IMR-90 (cell line): ENCODE measurements around the gene PATE1. TPM values are rescaled to one million over a fixed set of nuclear protein-coding genes. Genes with fewer than 3 reads are reported as not detected.

Experiments used
- ATAC-seq: fragments of 200-7000 bp; cut with Tn5 transposase; 2 replicates; pipeline ENCODE4 v1.9.1; 2020; ENCODE audit warnings: low read depth, mild to moderate bottlenecking, moderate library complexity
- BruUV-seq: library from RNA; stranded (reverse); fragments of 400-500 nt; replicated peaks from 2 replicates; lab custom pipeline; 2021; lab: Mats Ljungman, UMichigan
- CTCF ChIA-PET: fragments of 300-600 bp; formaldehyde crosslinking; extraction: SDS; loops from one replicate; lab custom pipeline; 2021; ENCODE audit warnings: antibody characterized with exemption; lab: Yijun Ruan, JAX
- POLR2A ChIA-PET: fragments of 300-600 bp; sonication (Branson Sonifier 250); formaldehyde crosslinking; loops from one replicate; lab custom pipeline; 2022; ENCODE audit warnings: antibody characterized with exemption; ENCODE audit not compliant: unreplicated experiment; lab: Charles Lee
- DNase-seq: peaks from one replicate; pipeline ENCODE4 v3.0.0; 2013
- H2AFZ ChIP-seq: replicated peaks from 2 replicates; pipeline ENCODE3; 2013; ENCODE audit warnings: low read length, mild to moderate bottlenecking; ENCODE audit not compliant: poor library complexity
- H2AK5ac ChIP-seq: 2 replicates; pipeline ENCODE4 v1.6.1; 2013; ENCODE audit warnings: low read depth, low read length, inconsistent platforms
- H2AK9ac ChIP-seq: replicated peaks from 2 replicates; pipeline ENCODE3; 2013; ENCODE audit warnings: mild to moderate bottlenecking, low read depth, low read length, moderate library complexity; ENCODE audit not compliant: poor library complexity
- H2BK120ac ChIP-seq: 2 replicates; pipeline ENCODE4 v1.6.1; 2013; ENCODE audit warnings: low read depth, low read length, inconsistent platforms
- H2BK15ac ChIP-seq: 3 replicates; pipeline ENCODE4 v1.6.1; 2013; ENCODE audit warnings: low read depth, low read length, inconsistent platforms
- H2BK20ac ChIP-seq: 2 replicates; pipeline ENCODE4 v1.6.1; 2013; ENCODE audit warnings: low read depth, mild to moderate bottlenecking, inconsistent platforms, low read length, moderate library complexity
- H2BK5ac ChIP-seq: 2 replicates; pipeline ENCODE4 v1.6.1; 2013; ENCODE audit warnings: mild to moderate bottlenecking, low read depth, low read length, inconsistent platforms; ENCODE audit not compliant: poor library complexity, severe bottlenecking
- H3K14ac ChIP-seq: replicated peaks from 2 replicates; pipeline ENCODE4 v1.6.1; 2013; ENCODE audit warnings: low read depth, low read length, inconsistent platforms
- H3K18ac ChIP-seq: 2 replicates; pipeline ENCODE4 v1.6.1; 2013; ENCODE audit warnings: low read depth, low read length, control low read depth
- H3K23ac ChIP-seq: 2 replicates; pipeline ENCODE4 v1.6.1; 2013; ENCODE audit warnings: low read depth, low read length, inconsistent platforms
- H3K27ac ChIP-seq: 2 replicates; pipeline ENCODE4 v1.5.1; 2013; ENCODE audit warnings: mild to moderate bottlenecking, control low read depth, low read length; ENCODE audit not compliant: insufficient read depth
- H3K27me3 ChIP-seq: 2 replicates; pipeline ENCODE4 v1.6.1; 2013; ENCODE audit warnings: low read length; ENCODE audit not compliant: control insufficient read depth, insufficient read depth
- H3K36me3 ChIP-seq: 2 replicates; pipeline ENCODE4 v1.6.1; 2013; ENCODE audit warnings: low read length, mixed read lengths; ENCODE audit not compliant: control insufficient read depth, insufficient read depth
- H3K4ac ChIP-seq: 2 replicates; pipeline ENCODE4 v1.6.1; 2013; ENCODE audit warnings: low read depth, low read length, inconsistent platforms
- H3K4me1 ChIP-seq: 2 replicates; pipeline ENCODE4 v1.6.1; 2013; ENCODE audit warnings: low read length, mixed read lengths; ENCODE audit not compliant: control insufficient read depth, insufficient read depth
- H3K4me2 ChIP-seq: 2 replicates; pipeline ENCODE4 v1.6.1; 2013; ENCODE audit warnings: low read depth, mild to moderate bottlenecking, control low read depth, low read length, moderate library complexity
- H3K4me3 ChIP-seq: 2 replicates; pipeline ENCODE4 v1.5.1; 2013; ENCODE audit warnings: low read depth, mild to moderate bottlenecking, control low read depth, low read length, moderate library complexity; ENCODE audit not compliant: insufficient read depth
- H3K56ac ChIP-seq: 2 replicates; pipeline ENCODE4 v1.6.1; 2013; ENCODE audit warnings: low read length, inconsistent platforms; ENCODE audit not compliant: insufficient read depth; ENCODE audit errors: extremely low read depth
- H3K79me1 ChIP-seq, 2 experiments: 2 replicates each; pipeline ENCODE4 v1.6.1; 2013; ENCODE audit warnings: low read length in 2 of 2, inconsistent platforms in 1 of 2, low read depth in 1 of 2
- H3K9ac ChIP-seq: 2 replicates; pipeline ENCODE4 v1.6.1; 2013; ENCODE audit warnings: low read depth, low read length, control low read depth
- H3K9me1 ChIP-seq: 2 replicates; pipeline ENCODE4 v1.6.1; 2013; ENCODE audit warnings: low read length, inconsistent platforms; ENCODE audit not compliant: insufficient read depth
- H3K9me3 ChIP-seq: 2 replicates; pipeline ENCODE4 v1.6.1; 2013; ENCODE audit warnings: low read length; ENCODE audit not compliant: control insufficient read depth, insufficient read depth
- H4K20me1 ChIP-seq: 2 replicates; pipeline ENCODE4 v1.6.1; 2013; ENCODE audit warnings: low read length, inconsistent platforms; ENCODE audit not compliant: insufficient read depth
- H4K5ac ChIP-seq: 2 replicates; pipeline ENCODE4 v1.6.1; 2013; ENCODE audit warnings: mild to moderate bottlenecking, low read depth, low read length, control low read depth
- H4K8ac ChIP-seq, 2 experiments: 2 replicates each; pipeline ENCODE4 v1.6.1; 2013; ENCODE audit warnings: low read depth in 2 of 2, low read length in 2 of 2, control low read depth in 1 of 2, inconsistent platforms in 1 of 2
- H4K91ac ChIP-seq: 2 replicates; pipeline ENCODE4 v1.6.1; 2013; ENCODE audit warnings: low read depth, low read length, inconsistent platforms; ENCODE audit not compliant: insufficient read depth
- BHLHE40 ChIP-seq: fragments of 150-350 bp; IDR thresholded peaks from 2 replicates; pipeline ENCODE4 v1.6.1; 2016; ENCODE audit warnings: mild to moderate bottlenecking, low read depth, low read length
- ELK1 ChIP-seq: fragments of 150-350 bp; IDR thresholded peaks from 2 replicates; pipeline ENCODE4 v1.6.1; 2016; ENCODE audit warnings: low read depth, mild to moderate bottlenecking, low read length, moderate library complexity, borderline replicate concordance
- FOS ChIP-seq: fragments of 150-350 bp; IDR thresholded peaks from 2 replicates; pipeline ENCODE4 v1.6.1; 2016; ENCODE audit warnings: low read depth, low read length
- MAFK ChIP-seq: IDR thresholded peaks from 2 replicates; pipeline ENCODE4 v1.6.1; 2012; ENCODE audit warnings: low read depth, low read length, improper control_type of control experiment
- NFE2L2 ChIP-seq: fragments of 150-350 bp; IDR thresholded peaks from 2 replicates; pipeline ENCODE4 v1.6.1; 2016; ENCODE audit warnings: low read depth, mild to moderate bottlenecking, low read length
- POLR2A ChIP-seq: IDR thresholded peaks from 2 replicates; pipeline ENCODE4 v1.6.1; 2012; ENCODE audit warnings: mild to moderate bottlenecking, low read depth, low read length
- SMC3 ChIP-seq: fragments of 150-350 bp; IDR thresholded peaks from 2 replicates; pipeline ENCODE4 v1.6.1; 2016; ENCODE audit warnings: low read depth, mild to moderate bottlenecking, antibody characterized with exemption, low read length, moderate library complexity
- WGBS, 2 experiments: methylation state at CpG; one replicate each; pipeline versions ENCODE4 v1.1.5 to v1.1.7; 2013; ENCODE audit warnings: missing lambda C conversion rate in 2 of 2; ENCODE audit not compliant: insufficient read length in 1 of 2; ENCODE audit errors: extremely low coverage in 2 of 2; 5-methylcytosine and 5-hydroxymethylcytosine counted together
- dilution Hi-C: fragments of 300-500 bp; cut with HindIII; formaldehyde crosslinking; loops from one replicate; pipeline ENCODE4 v1.14.3; 2018; ENCODE audit warnings: low sequenced_read_pairs; ENCODE audit not compliant: unreplicated experiment
- in situ Hi-C: fragments of 300-500 bp; cut with MboI; formaldehyde crosslinking; loops from 3 replicates; pipeline ENCODE4 v1.14.3; 2019; ENCODE audit warnings: low sequenced_read_pairs, inconsistent platforms, mixed read lengths
- intact Hi-C: fragments of 100-400 bp; cut with micrococcal nuclease; formaldehyde crosslinking; loops from 2 replicates; pipeline ENCODE4 v1.10.0; 2022
- polyA plus RNA-seq, 3 experiments: library from polyadenylated mRNA; depleted of rRNA; stranded (reverse); fragments of >200 nt; gene quantifications; 2 replicates each; pipeline ENCODE4 v1.2.3, GENCODE V29; 2012; ENCODE audit warnings: low replicate concordance in 1 of 3
- total RNA-seq: library from RNA; depleted of rRNA; stranded (reverse); fragments of >200 nt; gene quantifications from 2 replicates; pipeline ENCODE4 v1.2.3, GENCODE V29; 2012

The PATE1 gene
- total and polyA plus RNA-seq, 2 of the 4 experiments (the other 2 are of a cell fraction): not detected

- no peak for TF ChIP-seq ELK1
- TF ChIP-seq POLR2A: no peak
- TF ChIP-seq BHLHE40: no peak
- no peak for TF ChIP-seq FOS
- TF ChIP-seq MAFK: no peak
- no peak for TF ChIP-seq NFE2L2
- TF ChIP-seq SMC3: no peak
- CTCF ChIA-PET: no interaction called here
Measured at GRCh38 chr11:125728969-125729368, 17.1 kb upstream of the PATE1 start.

More at GRCh38 chr11:125728969-125729368, 17.1 kb upstream of the PATE1 start:
- no peak overlapping the region for H3K4me3 ChIP-seq
- H3K9ac ChIP-seq: no peak overlapping the region
- H3K14ac ChIP-seq: no peak overlapping the region
- intact Hi-C loops: no loop called here
- no peaks in the 10 kb centered on the region for H3K9me3 ChIP-seq
- no peak overlapping the region for H2BK15ac ChIP-seq
- in situ Hi-C loops: no loop called here
- no peak overlapping the region for H4K5ac ChIP-seq
- 20% methylated on average over 1 of the region's 3 CpGs; no CpG with 5 or more reads in 1 of the 2 experiments for WGBS, 2 experiments
- no peak overlapping the region for H2BK5ac ChIP-seq
- H3K4me2 ChIP-seq: no peak overlapping the region
- no peaks in the 10 kb centered on the region for H3K9me1 ChIP-seq
- H3K79me1 ChIP-seq: no peaks in the 10 kb centered on the region
- no peaks in the 10 kb centered on the region for H3K4me1 ChIP-seq
- H4K8ac ChIP-seq: no peak overlapping the region
- DNase-seq: no peak
- no peaks in the 10 kb centered on the region for H4K20me1 ChIP-seq
- no peak overlapping the region for H3K4ac ChIP-seq
- peaks cover 6% of the 10 kb centered on the region for H3K27me3 ChIP-seq
- H3K18ac ChIP-seq: no peak overlapping the region
- no peak overlapping the region for H3K27ac ChIP-seq
- H2AK9ac ChIP-seq: no peak overlapping the region
- no peak overlapping the region for H3K23ac ChIP-seq
- BruUV-seq: no TSS peak
- POLR2A ChIA-PET: no interaction called here
- H2AK5ac ChIP-seq: no peak overlapping the region
- no peak overlapping the region for H2BK20ac ChIP-seq
- H2BK120ac ChIP-seq: no peak overlapping the region
- H3K56ac ChIP-seq: no peak overlapping the region
- dilution Hi-C loops: no loop called here
- H4K91ac ChIP-seq: no peak overlapping the region
- ATAC-seq: no peak
- H3K36me3 ChIP-seq: no peaks in the 10 kb centered on the region
- H2AFZ ChIP-seq: no peak overlapping the region
